DMS 273 treated with DMSO at 0.1 percent for 48 hours (cell line): Measurements from ENCODE around the gene ATP5F1B.
"Not testable (repeated sequence)": the region's sequence is repeated elsewhere in the genome, so short reads cannot be mapped to it uniquely, and the experiment has no call there.

Experiments used
- DNase-seq: peaks from one replicate; lab custom pipeline; 2025; lab: John Stamatoyannopoulos, UW

The ATP5F1B gene

GRCh38 chr12:56645717-56646446, at the start of gene ATP5F1B:
Gene ATP5F1B (minus strand): TSS chr12:56645984. CDS start chr12:56645963, 21 bp downstream.
- peak; percentile 99 for DNase-seq

DNA sequence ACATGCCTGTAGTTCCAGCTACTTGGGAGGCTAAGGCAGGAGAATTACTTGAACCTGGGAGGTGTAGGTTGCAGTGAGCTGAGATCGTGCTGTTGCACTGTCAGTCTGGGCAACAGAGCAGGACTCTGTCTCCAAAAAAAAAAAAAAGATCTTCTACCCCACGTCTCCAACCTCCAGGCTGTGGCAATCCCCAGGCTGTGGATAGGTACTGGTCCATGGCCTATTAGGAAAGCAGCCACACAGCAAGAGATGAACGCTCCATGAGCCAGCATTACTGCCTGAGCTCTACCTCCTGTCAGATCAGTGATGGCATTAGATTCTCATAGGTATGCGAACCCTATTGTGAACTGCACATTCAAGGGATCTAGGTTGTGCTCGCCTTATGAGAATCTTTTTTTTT, 48.4 kb upstream of the ATP5F1B start:
- no peak for DNase-seq

DNA sequence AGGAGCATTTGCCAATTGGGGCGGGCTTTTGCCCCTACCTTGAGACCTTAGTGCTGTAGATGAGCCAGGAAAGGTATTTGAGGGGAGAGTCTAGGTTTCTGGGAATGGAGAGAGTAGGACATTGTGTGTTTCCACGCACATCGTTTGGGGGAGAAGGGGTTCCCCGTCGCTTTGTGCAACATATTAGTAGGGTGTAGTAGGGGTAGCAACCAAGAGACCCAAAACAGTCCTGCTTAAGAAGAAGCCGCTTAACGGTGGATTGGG, 43.0 kb upstream of the ATP5F1B start:
- no peak for DNase-seq

GRCh38 chr12:56688129-56688845, 42.5 kb upstream of the ATP5F1B start, which contains the start of gene PTGES3:
Gene PTGES3 (minus strand): TSS chr12:56688284. CDS start chr12:56687999, 285 bp downstream.
- peak; percentile 89 for DNase-seq

DNA sequence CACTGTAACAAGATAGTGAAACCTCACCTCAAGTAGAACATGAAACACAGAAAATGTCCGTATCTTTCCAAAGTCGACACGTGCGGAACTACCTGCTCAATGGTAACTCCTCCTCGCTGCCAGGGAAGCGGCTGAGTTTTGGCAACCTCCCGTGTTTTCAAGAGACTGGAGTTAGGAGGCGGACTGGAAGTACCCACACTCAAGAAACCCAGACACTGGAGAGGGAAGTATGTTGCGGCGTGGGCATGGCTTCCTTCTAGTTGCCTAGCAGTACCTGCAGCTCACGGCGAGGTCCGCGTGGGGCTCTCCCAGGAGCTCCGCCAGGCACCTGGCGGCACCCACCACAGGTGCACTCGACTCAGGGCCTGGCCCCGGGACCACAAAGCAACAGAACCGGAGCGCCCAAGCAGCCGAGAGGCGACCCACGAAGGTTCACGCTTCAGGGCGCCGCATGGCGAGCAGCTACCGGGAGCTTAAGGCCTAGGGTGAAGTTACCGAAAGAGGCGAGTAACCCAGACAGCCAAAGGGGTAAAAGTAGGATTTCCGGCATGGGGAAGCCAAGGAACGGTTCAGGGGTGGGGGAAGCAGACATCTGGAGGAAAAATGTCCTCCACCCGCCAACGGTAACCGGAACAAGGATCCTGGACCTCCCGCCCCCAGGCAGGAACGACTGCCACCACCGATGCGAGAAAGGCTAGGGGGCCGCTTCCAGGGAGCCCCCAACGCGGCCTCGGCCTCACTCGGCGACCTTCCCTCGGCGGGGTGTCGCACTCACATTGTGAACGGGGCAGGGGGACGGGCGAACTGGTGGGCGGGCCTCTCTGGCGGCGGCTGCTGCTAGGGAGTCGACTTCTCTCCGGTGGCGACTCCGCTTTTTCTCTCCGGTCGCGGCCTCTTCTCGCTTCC, 41.7 kb upstream of the ATP5F1B start:
- DNase-seq: no peak

- no peak for DNase-seq
Measured at GRCh38 chr12:56684745-56685359, 39.1 kb upstream of the ATP5F1B start.

DNA sequence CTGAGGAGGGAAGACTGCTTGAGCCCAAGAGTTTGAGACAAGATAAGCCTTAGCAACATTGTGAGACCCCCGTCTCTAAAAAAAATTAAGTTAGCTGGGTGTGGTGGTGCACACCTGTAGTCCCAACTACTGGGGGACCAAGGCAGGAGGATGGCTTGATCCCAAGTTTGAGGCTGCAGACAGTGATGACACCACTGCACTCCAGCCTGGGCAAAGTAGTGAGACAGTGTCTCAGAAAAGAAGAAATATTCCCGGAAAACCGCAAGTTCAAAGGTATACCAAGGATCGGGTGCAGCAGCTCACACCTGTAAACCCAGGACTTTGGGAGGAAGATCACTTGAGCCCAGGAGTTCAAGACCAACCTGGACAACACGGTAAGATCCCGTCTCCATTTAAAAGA, 36.5 kb upstream of the ATP5F1B start:
- DNase-seq: no peak

DNA sequence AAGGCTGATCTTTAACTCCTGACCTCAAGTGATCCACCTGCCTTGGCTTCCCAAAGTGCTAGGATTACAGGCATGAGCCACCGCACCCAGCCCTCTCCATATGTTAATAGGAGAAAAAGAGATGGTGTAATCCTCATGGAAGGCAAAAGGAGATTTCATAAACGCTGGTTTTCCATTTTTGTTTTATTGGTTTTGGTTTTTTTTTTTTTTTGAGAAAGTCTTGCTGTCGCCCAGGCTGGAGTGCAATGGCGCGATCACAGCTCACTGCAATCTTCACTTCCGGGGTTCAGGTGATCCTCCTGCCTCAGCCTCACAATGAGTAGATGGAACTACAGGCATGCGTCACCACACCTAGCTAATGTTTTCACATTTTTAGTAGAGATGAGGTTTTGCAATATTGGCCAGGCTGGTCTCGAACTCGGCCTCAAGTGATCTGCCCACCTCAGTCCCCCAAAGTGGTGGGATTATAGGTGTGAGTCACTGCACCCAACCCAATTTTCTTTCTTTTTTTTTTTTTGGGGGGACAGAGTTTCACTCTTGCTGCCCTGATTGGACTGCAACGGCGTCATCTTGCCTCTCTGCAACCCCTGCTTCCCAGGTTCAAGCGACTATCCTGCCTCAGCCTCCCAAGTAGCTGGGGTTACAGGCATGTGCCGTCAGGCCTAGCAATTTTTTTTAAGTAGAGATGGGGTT, 34.2 kb upstream of the ATP5F1B start:
- no peak for DNase-seq

GRCh38 chr12:56678852-56679251, 33.1 kb upstream of the ATP5F1B start:
- DNase-seq: no peak

DNA sequence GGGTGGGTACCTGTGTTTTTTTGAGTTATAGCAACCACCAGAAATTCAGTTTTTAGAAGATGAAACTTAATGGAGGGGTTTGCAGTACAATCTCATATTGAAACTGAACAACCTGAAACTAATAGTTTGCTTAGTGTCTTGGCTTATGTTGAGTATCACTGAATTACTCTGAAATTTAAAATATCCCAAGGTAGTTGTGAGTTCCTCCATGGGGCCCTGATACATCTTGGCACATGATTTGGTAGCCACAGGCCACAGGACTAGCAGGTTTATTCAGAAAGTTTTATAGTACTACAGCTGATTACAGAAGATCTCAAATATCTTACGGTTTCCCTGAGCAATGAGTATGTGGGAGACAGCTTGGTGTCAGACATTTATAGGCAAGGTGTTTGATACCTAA, 31.9 kb upstream of the ATP5F1B start:
- DNase-seq: no peak

DNA sequence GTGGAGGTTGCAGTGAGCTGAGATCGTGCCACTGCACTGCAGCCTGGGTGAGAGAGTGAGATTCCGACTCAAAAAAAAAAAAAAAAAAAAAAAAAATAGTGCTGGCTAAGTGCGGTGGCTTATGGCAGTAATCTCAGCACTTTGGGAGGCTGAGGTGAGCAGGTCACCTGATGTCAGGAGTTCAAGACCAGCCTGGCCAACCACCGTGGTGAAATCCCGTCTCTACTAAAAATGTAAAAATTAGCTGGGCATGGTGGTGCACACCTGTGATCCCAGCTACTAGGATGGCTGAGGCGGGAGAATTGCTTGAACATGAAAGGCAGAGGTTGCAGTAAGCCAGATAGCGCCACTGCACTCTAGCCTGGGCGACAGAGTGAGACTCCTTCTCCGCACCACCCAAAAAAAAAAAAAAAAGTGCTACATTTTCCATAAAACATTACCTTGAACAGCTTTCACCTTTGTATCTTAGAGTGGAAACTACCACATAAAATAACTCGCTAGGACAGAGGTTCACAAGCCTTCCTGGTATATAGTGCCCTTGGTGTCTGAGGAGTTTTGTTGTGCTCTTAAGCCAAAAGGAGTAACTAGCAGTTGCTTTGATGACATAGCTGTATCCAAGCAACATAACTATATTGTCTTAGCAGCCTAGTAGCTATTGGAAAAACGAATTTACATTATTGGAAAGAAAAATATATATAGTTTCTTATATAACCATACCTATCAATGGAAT, 31.2 kb upstream of the ATP5F1B start:
- DNase-seq: no peak

DNA sequence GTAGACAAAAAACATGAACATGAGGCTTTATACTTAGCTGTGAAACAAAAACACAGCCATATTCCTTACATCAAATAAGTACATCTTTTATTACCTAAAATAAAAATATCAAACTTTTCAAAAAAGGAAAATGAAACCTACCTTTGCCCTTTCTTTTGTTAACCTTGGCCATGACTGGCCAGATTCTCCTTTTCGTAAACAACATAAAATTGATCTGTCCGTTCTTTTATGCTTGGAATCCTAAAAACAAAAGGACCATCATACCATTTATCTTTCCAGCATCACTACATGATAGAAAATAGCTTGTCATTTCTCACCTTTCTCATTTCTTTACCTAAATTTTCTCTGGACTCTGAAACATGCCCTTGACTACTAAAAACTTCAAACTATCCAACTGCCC, 25.8 kb upstream of the ATP5F1B start:
- no peak for DNase-seq

DNA sequence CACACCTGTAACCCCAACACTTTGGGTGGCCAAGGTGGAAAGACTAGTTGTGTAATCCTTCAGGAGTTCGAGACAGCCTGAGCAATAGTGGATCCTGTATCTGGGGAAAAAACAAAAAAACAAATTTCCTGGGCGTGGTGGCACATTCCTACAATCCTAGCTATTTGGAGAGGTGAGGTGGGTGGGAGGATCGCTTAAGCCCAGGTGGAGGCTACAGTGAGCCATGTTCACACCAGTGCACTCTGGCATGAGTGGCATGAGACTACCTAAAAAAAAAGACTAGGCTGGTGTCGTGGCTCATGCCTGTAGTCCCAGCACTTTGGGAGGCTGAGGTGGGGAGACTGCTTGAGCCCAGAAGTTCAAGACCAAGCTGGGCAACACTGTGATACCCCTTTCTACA, 25.1 kb upstream of the ATP5F1B start:
- DNase-seq: no peak

- DNase-seq: no peak
Measured at GRCh38 chr12:56668197-56668457, 22.3 kb upstream of the ATP5F1B start.

DNA sequence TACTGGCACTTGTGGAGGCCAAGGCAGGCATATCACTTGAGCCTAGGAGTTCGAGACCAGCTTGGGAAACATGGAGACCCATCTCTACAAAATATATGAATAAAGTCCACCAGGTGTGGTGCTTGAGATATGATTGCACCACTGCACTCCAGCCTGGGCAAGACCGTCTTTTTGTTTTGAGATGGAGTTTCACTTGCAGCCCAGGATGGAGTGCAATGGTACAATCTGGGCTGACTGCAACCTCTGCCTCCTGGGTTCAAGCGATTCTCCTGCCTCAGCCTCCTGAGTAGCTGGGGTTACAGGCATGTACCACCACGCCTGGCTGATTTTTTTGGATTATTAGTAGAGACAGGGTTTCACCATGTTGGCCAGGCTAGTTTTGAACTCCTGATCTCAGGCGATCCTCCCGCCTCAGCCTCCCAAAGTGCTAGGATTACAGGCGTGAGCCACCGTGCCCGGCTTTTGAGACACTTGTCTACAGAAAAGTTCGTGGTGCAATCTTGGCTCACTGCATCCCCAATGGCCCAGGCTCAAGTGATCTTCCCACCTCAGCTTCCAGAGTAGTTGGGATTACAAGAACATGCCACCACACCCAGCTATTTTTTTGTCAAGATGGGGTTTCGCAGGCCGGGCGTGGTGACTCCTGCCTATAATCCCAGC, 16.3 kb upstream of the ATP5F1B start:
- DNase-seq: no peak

DNA sequence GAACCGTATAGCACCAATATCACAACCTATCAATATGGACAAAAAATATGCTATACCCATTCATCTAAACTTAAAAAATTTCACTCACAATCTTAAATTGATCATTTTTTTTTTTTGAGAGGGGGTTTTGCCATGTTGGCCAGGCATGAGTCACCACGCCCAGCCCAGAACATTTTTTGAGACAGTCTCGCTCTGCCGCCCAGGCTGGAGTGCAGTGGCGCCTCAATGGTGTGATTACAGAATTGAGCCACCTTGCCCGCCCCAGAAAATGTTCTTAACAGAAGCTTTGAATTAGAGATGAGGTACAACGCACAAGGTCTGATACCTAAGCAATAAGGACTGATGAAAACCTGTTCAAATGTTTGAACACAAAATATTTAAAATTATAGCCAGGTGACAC, 15.8 kb upstream of the ATP5F1B start:
- no peak for DNase-seq

DNA sequence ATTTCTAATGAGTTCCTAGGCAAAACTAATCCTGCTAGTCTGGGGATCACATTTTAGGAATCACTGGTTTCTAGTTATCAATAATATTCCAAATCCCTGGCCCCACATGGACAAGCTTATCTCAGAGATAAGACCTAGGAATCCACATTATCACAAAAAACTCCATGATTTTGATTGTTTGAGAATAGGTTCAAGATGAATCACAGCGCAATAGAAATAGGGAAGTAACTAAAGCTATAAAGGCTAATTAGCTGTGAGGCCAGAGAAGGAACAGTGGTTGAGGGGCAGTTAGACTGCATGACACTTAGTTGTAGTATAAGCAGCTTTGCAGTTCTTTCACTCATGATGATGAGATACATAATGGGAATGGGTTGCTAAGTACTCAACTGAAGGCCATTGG, 13.1 kb upstream of the ATP5F1B start:
- no peak for DNase-seq

DNA sequence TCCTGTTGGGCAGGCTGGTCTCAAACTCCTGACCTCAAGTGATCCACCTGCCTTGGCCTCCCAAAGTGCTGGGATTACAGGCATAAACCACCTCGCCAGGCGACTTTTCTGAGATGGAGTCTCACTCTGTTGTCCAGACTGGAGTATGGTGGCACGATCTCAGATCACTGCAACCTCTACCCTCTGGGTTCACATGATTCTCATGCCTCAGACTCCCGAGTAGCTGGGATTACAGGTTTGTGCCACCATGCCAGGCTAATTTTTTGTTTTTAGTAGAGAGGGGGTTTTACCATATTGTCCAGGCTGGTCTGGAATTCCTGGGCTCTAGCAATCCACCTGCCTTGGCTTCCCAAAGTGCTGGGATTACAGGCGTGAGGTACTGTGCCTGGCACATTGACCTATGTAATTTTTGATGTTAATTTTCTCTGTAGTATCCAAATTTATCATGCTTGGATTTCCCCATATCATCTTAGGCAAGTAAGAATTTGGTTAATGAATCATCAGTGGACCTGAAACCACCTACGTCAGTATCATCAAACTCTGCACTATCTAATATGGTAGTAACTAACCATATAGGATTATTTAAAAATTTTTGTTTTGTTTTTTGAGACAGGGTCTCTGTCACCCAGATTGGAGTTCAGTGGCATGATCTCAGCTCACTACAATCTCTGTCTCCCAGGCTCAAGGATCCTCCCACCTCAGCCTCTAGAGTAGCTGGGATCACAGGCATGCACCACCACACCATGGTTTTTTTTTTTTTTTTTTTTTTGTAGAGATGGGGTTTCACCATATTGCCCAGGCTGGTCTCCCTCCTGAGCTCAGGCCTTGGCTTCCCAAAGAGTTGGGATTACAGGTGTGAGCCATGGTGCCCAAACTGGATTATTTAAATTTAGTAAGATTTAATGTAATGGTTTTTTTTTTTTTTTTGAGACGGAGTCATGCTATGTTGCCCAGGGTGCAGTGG, 11.9 kb upstream of the ATP5F1B start:
- DNase-seq: no peak

DNA sequence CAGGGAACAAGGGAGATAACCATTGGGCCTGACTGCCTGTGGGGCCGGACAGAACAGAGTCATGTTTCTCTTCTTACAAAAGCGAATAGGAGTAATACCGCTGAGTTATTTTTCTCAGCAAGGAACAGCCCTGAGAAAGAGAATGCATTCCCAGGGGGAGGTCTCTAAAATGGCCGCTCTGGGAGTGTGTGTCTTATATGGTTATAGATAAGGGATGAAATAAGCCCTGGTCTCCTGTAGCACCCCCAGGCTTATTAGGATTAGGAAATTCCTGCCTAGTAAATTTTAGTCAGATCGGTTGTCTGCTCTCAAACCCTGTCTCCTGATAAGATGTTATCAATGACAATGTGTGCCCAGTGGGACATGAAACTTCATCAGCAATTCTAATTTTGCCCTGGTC, 8.0 kb upstream of the ATP5F1B start:
- not testable (repeated sequence) for DNase-seq

DNA sequence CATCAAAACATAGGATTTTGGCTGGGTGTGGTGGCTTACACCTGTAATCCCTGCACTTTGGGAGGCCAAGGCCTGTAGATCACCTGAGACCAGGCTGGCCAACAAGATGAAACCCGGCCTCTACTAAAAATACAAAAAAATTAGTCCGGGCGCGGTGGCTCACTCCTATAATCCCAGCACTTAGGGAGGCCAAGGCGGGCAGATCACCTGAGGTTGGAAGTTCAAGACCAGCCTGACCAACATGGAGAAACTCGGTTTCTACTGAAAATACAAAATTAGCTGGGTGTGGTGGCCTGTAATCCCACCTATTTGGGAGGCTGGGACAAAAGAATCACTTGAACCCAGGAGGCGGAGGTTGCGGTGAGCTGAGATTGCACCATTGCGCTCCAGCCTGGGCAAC, 2.2 kb upstream of the ATP5F1B start:
- not testable (repeated sequence) for DNase-seq
